ENCODE data around the gene ANXA2R. TPM values are rescaled to one million over a fixed set of nuclear protein-coding genes. Genes with fewer than 3 reads are reported as not detected.
A peak's percentile ranks its signal among the peaks of the same experiment; 100 is the strongest.
"Not testable (repeated sequence)": the region's sequence is repeated elsewhere in the genome, so short reads cannot be mapped to it uniquely, and the experiment has no call there.

ANXA2R gene
- polyA plus RNA-seq, 3 donors, result 2.3 to 6.4 (median 3.1) TPM

DNA sequence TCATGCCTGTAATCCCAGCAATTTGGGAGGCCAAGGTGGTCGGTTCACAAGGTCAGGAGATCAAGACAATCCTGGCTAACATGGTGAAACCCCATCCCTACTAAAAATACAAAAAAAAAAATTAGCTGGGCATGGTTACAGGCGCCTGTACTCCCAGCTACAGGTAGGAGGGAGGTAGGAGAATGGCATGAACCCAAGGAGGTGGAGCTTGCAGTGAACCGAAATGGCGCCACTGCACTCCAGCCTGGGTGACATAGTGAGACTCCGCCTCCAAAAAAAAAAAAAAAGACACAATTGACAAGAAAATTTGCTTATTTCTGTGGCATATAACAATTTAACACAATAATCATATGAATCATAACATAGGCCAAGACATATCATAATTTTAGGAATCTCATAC, 45.3 kb upstream of the ANXA2R start:
- Mint-ChIP-seq H3K4me1 (peaks cover 3% of the 10 kb centered on the region), H3K9me3 (peaks cover 0 to 15% (median 7%) of the 10 kb centered on the region in 7 donors), H3K4me3 (no peak overlapping the region), H3K27ac (no peak overlapping the region), H3K36me3 (peaks cover 12 to 27% of the 10 kb centered on the region in 2 donors), H3K27me3 (ENCODE audit: low read depth in 3 of 3) (peaks cover 0 to 1% (median 1%) of the 10 kb centered on the region in 3 donors)
- Histone ChIP-seq H3K27ac (ENCODE audit: low read depth in 1 of 2, low read length in 2 of 2) (no peak overlapping the region), H4K20me1 (ENCODE audit: insufficient read depth, low read length) (no peaks in the 10 kb centered on the region), H3K36me3 (replicated peaks in 1 of 2; ENCODE audit: control insufficient read depth in 1 of 2, insufficient read depth in 2 of 2, low read length in 2 of 2) (peaks cover 7 to 21% of the 10 kb centered on the region in 2 donors), H3K27me3 (ENCODE audit: control insufficient read depth in 2 of 2, insufficient read depth in 2 of 2, low read length in 2 of 2) (no peaks in the 10 kb centered on the region), H3K9me3 (replicated peaks in 1 of 2; ENCODE audit: control insufficient read depth in 1 of 2, insufficient read depth in 1 of 2, low read length in 2 of 2) (peaks cover 7 to 15% of the 10 kb centered on the region in 2 donors), H3K4me2 (replicated peaks; ENCODE audit: extremely low read depth, low read length, poor library complexity, severe bottlenecking) (no peak overlapping the region), H3K4me1 (ENCODE audit: control insufficient read depth in 1 of 2, insufficient read depth in 2 of 2, low read length in 2 of 2) (no peaks in the 10 kb centered on the region), H2AFZ (ENCODE audit: insufficient read depth, low read depth, low read length, poor library complexity, severe bottlenecking) (no peak overlapping the region), H3K79me2 (ENCODE audit: insufficient read depth, low read length) (no peaks in the 10 kb centered on the region), H3K4me3 (replicated peaks in 1 of 3; ENCODE audit: low read depth in 2 of 3, low read length in 3 of 3) (no peak overlapping the region), H3K9ac (ENCODE audit: insufficient read depth, low read length, poor library complexity, severe bottlenecking) (no peak overlapping the region)
- intact Hi-C loops (cut with micrococcal nuclease), result no loop called here
- WGBS (ENCODE audit: insufficient coverage), result no CpG with 5 or more reads among the region's 5 CpGs
- DNase-seq, result no peak
- TF ChIP-seq CTCF (IDR thresholded peaks at IDR 0.05), result no peak

DNA sequence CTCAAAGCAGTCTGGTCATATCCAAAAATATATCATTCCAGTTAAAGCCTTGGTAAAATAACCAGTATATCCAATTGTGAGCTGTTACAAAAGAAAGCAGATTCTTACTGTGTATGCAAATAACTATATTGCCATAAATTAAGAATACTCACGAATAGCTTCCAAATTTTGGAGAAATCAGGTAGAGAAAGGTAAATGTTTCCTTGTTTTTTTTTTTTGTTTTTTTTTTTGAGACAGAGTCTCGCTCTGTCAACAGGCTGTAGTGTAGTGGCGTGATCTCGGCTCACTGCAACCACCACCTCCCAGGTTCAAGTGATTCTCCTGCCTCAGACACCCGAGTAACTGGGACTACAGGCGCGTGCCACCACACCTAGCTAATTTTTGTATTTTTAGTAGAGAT, 44.3 kb upstream of the ANXA2R start:
- H3K4me3 ChIP-seq (replicated peaks in 1 of 3; ENCODE audit: low read depth in 2 of 3, low read length in 3 of 3); H3K27me3 ChIP-seq (ENCODE audit: control insufficient read depth in 2 of 2, insufficient read depth in 2 of 2, low read length in 2 of 2); H3K4me1 Mint-ChIP-seq; H4K20me1 ChIP-seq (ENCODE audit: insufficient read depth, low read length); H3K4me2 ChIP-seq (replicated peaks; ENCODE audit: extremely low read depth, low read length, poor library complexity, severe bottlenecking); H2AFZ ChIP-seq (ENCODE audit: insufficient read depth, low read depth, low read length, poor library complexity, severe bottlenecking); H3K79me2 ChIP-seq (ENCODE audit: insufficient read depth, low read length); H3K4me1 ChIP-seq (ENCODE audit: control insufficient read depth in 1 of 2, insufficient read depth in 2 of 2, low read length in 2 of 2); H3K4me3 Mint-ChIP-seq; intact Hi-C loops (cut with micrococcal nuclease); H3K27me3 Mint-ChIP-seq (ENCODE audit: low read depth in 3 of 3); H3K27ac ChIP-seq (ENCODE audit: low read depth in 1 of 2, low read length in 2 of 2); DNase-seq; H3K9ac ChIP-seq (ENCODE audit: insufficient read depth, low read length, poor library complexity, severe bottlenecking): not testable (repeated sequence)
- Mint-ChIP-seq H3K27ac (peak overlapping the region in 1 of 7 donors; percentile 8), H3K36me3 (peaks cover 20 to 36% of the 10 kb centered on the region in 2 donors), H3K9me3 (peaks cover 0 to 15% (median 7%) of the 10 kb centered on the region in 7 donors)
- Histone ChIP-seq H3K36me3 (replicated peaks in 1 of 2; ENCODE audit: control insufficient read depth in 1 of 2, insufficient read depth in 2 of 2, low read length in 2 of 2) (peaks cover 14 to 31% of the 10 kb centered on the region in 2 donors), H3K9me3 (replicated peaks in 1 of 2; ENCODE audit: control insufficient read depth in 1 of 2, insufficient read depth in 1 of 2, low read length in 2 of 2) (peaks cover 7 to 15% of the 10 kb centered on the region in 2 donors)
- WGBS (ENCODE audit: insufficient coverage), result no CpG with 5 or more reads among the region's 7 CpGs

DNA sequence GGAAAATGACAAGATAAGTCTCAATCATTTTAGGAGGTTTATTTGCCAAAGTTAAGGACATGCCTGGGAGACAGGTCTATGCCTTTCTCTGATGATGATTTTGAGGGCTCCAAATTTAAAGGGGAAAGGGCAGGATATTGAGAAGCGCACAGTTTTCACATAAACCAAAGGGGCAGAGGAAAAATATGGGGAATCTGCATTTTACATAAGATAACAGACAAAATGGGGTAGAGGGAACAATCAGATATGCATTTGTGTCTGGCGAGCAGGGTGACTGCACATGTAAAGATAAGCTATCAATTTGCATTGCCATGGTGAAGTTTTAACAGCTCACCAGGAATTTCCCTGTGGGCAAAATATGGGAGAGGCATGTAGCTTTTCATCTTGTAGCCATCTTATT, 41.2 kb upstream of the ANXA2R start:
- H3K4me2 ChIP-seq (replicated peaks; ENCODE audit: extremely low read depth, low read length, poor library complexity, severe bottlenecking); H4K20me1 ChIP-seq (ENCODE audit: insufficient read depth, low read length); H3K79me2 ChIP-seq (ENCODE audit: insufficient read depth, low read length); DNase-seq; H3K4me1 ChIP-seq (ENCODE audit: control insufficient read depth in 1 of 2, insufficient read depth in 2 of 2, low read length in 2 of 2); H3K4me3 ChIP-seq (replicated peaks in 1 of 3; ENCODE audit: low read depth in 2 of 3, low read length in 3 of 3); H3K27me3 Mint-ChIP-seq (ENCODE audit: low read depth in 3 of 3); H3K27ac ChIP-seq (ENCODE audit: low read depth in 1 of 2, low read length in 2 of 2); H2AFZ ChIP-seq (ENCODE audit: insufficient read depth, low read depth, low read length, poor library complexity, severe bottlenecking); H3K27me3 ChIP-seq (ENCODE audit: control insufficient read depth in 2 of 2, insufficient read depth in 2 of 2, low read length in 2 of 2); H3K4me1 Mint-ChIP-seq; H3K9ac ChIP-seq (ENCODE audit: insufficient read depth, low read length, poor library complexity, severe bottlenecking); H3K4me3 Mint-ChIP-seq; H3K27ac Mint-ChIP-seq; intact Hi-C loops (cut with micrococcal nuclease): not testable (repeated sequence)
- Histone ChIP-seq H3K9me3 (replicated peaks in 1 of 2; ENCODE audit: control insufficient read depth in 1 of 2, insufficient read depth in 1 of 2, low read length in 2 of 2) (peaks cover 7 to 15% of the 10 kb centered on the region in 2 donors), H3K36me3 (replicated peaks in 1 of 2; ENCODE audit: control insufficient read depth in 1 of 2, insufficient read depth in 2 of 2, low read length in 2 of 2) (peaks cover 20 to 50% of the 10 kb centered on the region in 2 donors)
- H3K9me3 Mint-ChIP-seq, result peaks cover 0 to 15% (median 7%) of the 10 kb centered on the region in 7 donors
- WGBS (ENCODE audit: insufficient coverage), result 100% methylated on average over 1 of the region's 2 CpGs
- peaks cover 30 to 58% of the 10 kb centered on the region in 2 donors for H3K36me3 Mint-ChIP-seq

All from CD14-positive monocyte (primary cell).